Muscle layer of duodenum (tissue), 2 donors: ENCODE measurements around the gene PNPLA7.
"Not testable (repeated sequence)": the region's sequence is repeated elsewhere in the genome, so short reads cannot be mapped to it uniquely, and the experiment has no call there.

Experiments used
- H3K27ac ChIP-seq: one replicate; pipeline ENCODE4 v1.7.0; 2013; ENCODE audit warnings: mild to moderate bottlenecking, low read length
- H3K27me3 ChIP-seq: one replicate; pipeline ENCODE4 v1.7.0; 2013; ENCODE audit warnings: low read depth, mild to moderate bottlenecking, control low read depth, low read length
- H3K36me3 ChIP-seq, 2 donors: one replicate each; pipeline ENCODE4 v1.7.0; 2013; ENCODE audit warnings: low read length in 2 of 2, control low read depth in 1 of 2, mild to moderate bottlenecking in 1 of 2; ENCODE audit not compliant: insufficient read depth in 2 of 2, control insufficient read depth in 1 of 2
- H3K4me1 ChIP-seq, 2 donors: one replicate each; pipeline ENCODE4 v1.7.0; 2013; ENCODE audit warnings: low read length in 2 of 2, mild to moderate bottlenecking in 2 of 2, control low read depth in 1 of 2, moderate library complexity in 1 of 2; ENCODE audit not compliant: insufficient read depth in 2 of 2, control insufficient read depth in 1 of 2
- H3K4me3 ChIP-seq, 2 donors: one replicate each; pipeline ENCODE4 v1.7.0; 2013; ENCODE audit warnings: low read length in 2 of 2, low read depth in 1 of 2, mild to moderate bottlenecking in 1 of 2
- H3K9me3 ChIP-seq, 2 donors: one replicate each; pipeline ENCODE4 v1.7.0; 2013; ENCODE audit warnings: low read length in 2 of 2, control low read depth in 1 of 2, mild to moderate bottlenecking in 1 of 2; ENCODE audit not compliant: control insufficient read depth in 1 of 2
- donor health status: healthy.

The PNPLA7 gene

GRCh38 chr9:137520614-137521404 lies 29.4 kb downstream of the PNPLA7 start:
- Histone ChIP-seq H3K4me3 (no peak overlapping the region), H3K27me3 (no peaks in the 10 kb centered on the region), H3K27ac (no peak overlapping the region), H3K4me1 (no peaks in the 10 kb centered on the region), H3K9me3 (no peaks in the 10 kb centered on the region), H3K36me3 (no peaks in the 10 kb centered on the region)

GRCh38 chr9:137519553-137519952 lies 30.6 kb downstream of the PNPLA7 start:
- H3K27me3 ChIP-seq: no peaks in the 10 kb centered on the region
- H3K36me3 ChIP-seq: no peaks in the 10 kb centered on the region
- H3K4me3 ChIP-seq: no peak overlapping the region
- no peaks in the 10 kb centered on the region for H3K9me3 ChIP-seq
- H3K4me1 ChIP-seq: no peaks in the 10 kb centered on the region
- no peak overlapping the region for H3K27ac ChIP-seq

- H3K27me3 ChIP-seq, H3K4me3 ChIP-seq, H3K36me3 ChIP-seq, H3K9me3 ChIP-seq, H3K27ac ChIP-seq, H3K4me1 ChIP-seq: not testable (repeated sequence)
These were observed 31.3 kb downstream of the PNPLA7 start for GRCh38 chr9:137518661-137519459.

GRCh38 chr9:137516144-137516917 lies 33.9 kb downstream of the PNPLA7 start:
- no peaks in the 10 kb centered on the region for H3K36me3 ChIP-seq
- H3K4me1 ChIP-seq: no peaks in the 10 kb centered on the region
- no peak overlapping the region for H3K4me3 ChIP-seq
- no peaks in the 10 kb centered on the region for H3K27me3 ChIP-seq
- H3K9me3 ChIP-seq: no peaks in the 10 kb centered on the region
- H3K27ac ChIP-seq: no peak overlapping the region

GRCh38 chr9:137515338-137515724 lies 34.9 kb downstream of the PNPLA7 start:
- Histone ChIP-seq H3K4me3 (no peak overlapping the region), H3K27me3 (no peaks in the 10 kb centered on the region), H3K36me3 (no peaks in the 10 kb centered on the region), H3K4me1 (no peaks in the 10 kb centered on the region), H3K9me3 (no peaks in the 10 kb centered on the region), H3K27ac (no peak overlapping the region)

GRCh38 chr9:137514691-137515337 lies 35.4 kb downstream of the PNPLA7 start:
- H3K4me3 ChIP-seq: no peak overlapping the region
- no peaks in the 10 kb centered on the region for H3K27me3 ChIP-seq
- no peaks in the 10 kb centered on the region for H3K9me3 ChIP-seq
- no peaks in the 10 kb centered on the region for H3K4me1 ChIP-seq
- H3K36me3 ChIP-seq: no peaks in the 10 kb centered on the region
- H3K27ac ChIP-seq: no peak overlapping the region

GRCh38 chr9:137513801-137514570 lies 36.2 kb downstream of the PNPLA7 start:
- not testable (repeated sequence) for H3K4me3 ChIP-seq, H3K9me3 ChIP-seq, H3K27ac ChIP-seq, H3K4me1 ChIP-seq, H3K36me3 ChIP-seq, H3K27me3 ChIP-seq

- not testable (repeated sequence) for H3K4me3 ChIP-seq
These were observed 37.1 kb downstream of the PNPLA7 start for GRCh38 chr9:137513136-137513535.

GRCh38 chr9:137511758-137512463 lies 38.3 kb downstream of the PNPLA7 start:
- no peaks in the 10 kb centered on the region for H3K9me3 ChIP-seq
- H3K36me3 ChIP-seq: no peaks in the 10 kb centered on the region
- H3K4me1 ChIP-seq: no peaks in the 10 kb centered on the region
- H3K27ac ChIP-seq: no peak overlapping the region
- H3K4me3 ChIP-seq: no peak overlapping the region
- H3K27me3 ChIP-seq: no peaks in the 10 kb centered on the region

More at GRCh38 chr9:137513136-137513535, 37.1 kb downstream of the PNPLA7 start:
- not testable (repeated sequence) for H3K36me3 ChIP-seq, H3K27ac ChIP-seq, H3K27me3 ChIP-seq, H3K4me1 ChIP-seq, H3K9me3 ChIP-seq

GRCh38 chr9:137511126-137511525 lies 39.1 kb downstream of the PNPLA7 start:
- not testable (repeated sequence) for H3K27ac ChIP-seq, H3K27me3 ChIP-seq, H3K9me3 ChIP-seq, H3K4me1 ChIP-seq, H3K4me3 ChIP-seq, H3K36me3 ChIP-seq
